Measurements from ENCODE around the gene GPC1. TPM values are rescaled to one million over a fixed set of nuclear protein-coding genes. Genes with fewer than 3 reads are reported as not detected.

Gene GPC1
- total and polyA plus RNA-seq, 10 of the 15 experiments (the other 5 are each of a cell fraction or from before 2014, with no cell fraction given): 0.06 to 0.77 (median 0.23) TPM; not detected in 3

- H3K4me2 ChIP-seq (ENCODE audit: control insufficient read depth, insufficient read depth): no peak overlapping the region
- no peaks in the 10 kb centered on the region for H3K4me1 ChIP-seq (ENCODE audit: control insufficient read depth, insufficient read depth, low read length)
- BruUV-seq (replicated peaks): no TSS peak
- H4K20me1 ChIP-seq (ENCODE audit: control insufficient read depth, insufficient read depth): 0 out of 2 replicates have a peak, but pooled peaks cover 2% of the 10 kb centered on the region
- H2AFZ ChIP-seq (ENCODE audit: control insufficient read depth, low read depth, low read length): no peak overlapping the region
- no peak for TF ChIP-seq IRF5 (IDR thresholded peaks at IDR 0.05; ENCODE audit: borderline replicate concordance)
- ChIA-PET RAD21 (ENCODE audit: unreplicated experiment) (no interaction called here), POLR2A (no interaction called here), SMC1A (ENCODE audit: uncharacterized antibody, unreplicated experiment) (no interaction called here), CTCF (no interaction called here)
- H3K27ac ChIP-seq (ENCODE audit: control insufficient read depth, insufficient read depth): no peak overlapping the region
- no peak for DNase-seq (ENCODE audit: low read depth, low spot score)
- 31% methylated on average over 27 of the region's 27 CpGs for WGBS (ENCODE audit: insufficient coverage, insufficient replicate concordance, low lambda C conversion rate, missing lambda C conversion rate)
- H3K27me3 ChIP-seq (replicated peaks in 1 of 2; ENCODE audit: control insufficient read depth in 2 of 2, insufficient read depth in 2 of 2, low read length in 1 of 2): peaks cover 7 to 13% of the 10 kb centered on the region in 2 experiments
- ATAC-seq: no peak
- H3K9ac ChIP-seq (ENCODE audit: control insufficient read depth, insufficient read depth, low read length): no peak overlapping the region
- intact Hi-C loops (cut with micrococcal nuclease; ENCODE audit: unreplicated experiment): no loop called here
- H3K9me3 ChIP-seq (replicated peaks; ENCODE audit: control insufficient read depth, insufficient read depth, low read length): no peaks in the 10 kb centered on the region
- in situ Hi-C loops (cut with MboI): loop anchor here (10.0 kb wide), 1 partner anchor 377 kb away; no protein-coding TSS in a partner anchor
- H3K79me2 ChIP-seq (ENCODE audit: control insufficient read depth, insufficient read depth, low read length): no peaks in the 10 kb centered on the region
- no peak for FAIRE-seq
- no peaks in the 10 kb centered on the region for H3K36me3 ChIP-seq (ENCODE audit: control insufficient read depth in 2 of 2, insufficient read depth in 2 of 2, low read length in 1 of 2)
- H3K4me3 ChIP-seq: no peak overlapping the region
Measured at GRCh38 chr2:240441326-240441992, 6.0 kb downstream of the GPC1 start.

- no peaks in the 10 kb centered on the region for H3K36me3 ChIP-seq (ENCODE audit: control insufficient read depth in 2 of 2, insufficient read depth in 2 of 2, low read length in 1 of 2)
- no peak for FAIRE-seq
- H3K4me2 ChIP-seq (ENCODE audit: control insufficient read depth, insufficient read depth): no peak overlapping the region
- no peak for TF ChIP-seq RELA (IDR thresholded peaks at IDR 0.05; ENCODE audit: borderline replicate concordance, partially characterized antibody)
- DNase-seq (ENCODE audit: low read depth, low spot score): no peak
- no TSS peak for BruUV-seq (replicated peaks)
- no peak for ATAC-seq
- H2AFZ ChIP-seq (ENCODE audit: control insufficient read depth, low read depth, low read length): no peak overlapping the region
- in situ Hi-C loops (cut with MboI) (loop anchor here (10.0 kb wide), 1 partner anchor 377 kb away; no protein-coding TSS in a partner anchor), intact Hi-C loops (cut with micrococcal nuclease; ENCODE audit: unreplicated experiment) (no loop called here)
- H3K27me3 ChIP-seq (replicated peaks in 1 of 2; ENCODE audit: control insufficient read depth in 2 of 2, insufficient read depth in 2 of 2, low read length in 1 of 2): peaks cover 5 to 7% of the 10 kb centered on the region in 2 experiments
- H3K27ac ChIP-seq (ENCODE audit: control insufficient read depth, insufficient read depth): no peak overlapping the region
- ChIA-PET CTCF (no interaction called here), SMC1A (ENCODE audit: uncharacterized antibody, unreplicated experiment) (no interaction called here), POLR2A (no interaction called here), RAD21 (ENCODE audit: unreplicated experiment) (no interaction called here)
- H3K79me2 ChIP-seq (ENCODE audit: control insufficient read depth, insufficient read depth, low read length): no peaks in the 10 kb centered on the region
- 0 out of 2 replicates have a peak, but pooled peaks cover 2% of the 10 kb centered on the region for H4K20me1 ChIP-seq (ENCODE audit: control insufficient read depth, insufficient read depth)
- no peak overlapping the region for H3K4me3 ChIP-seq
- no peaks in the 10 kb centered on the region for H3K9me3 ChIP-seq (replicated peaks; ENCODE audit: control insufficient read depth, insufficient read depth, low read length)
- no peaks in the 10 kb centered on the region for H3K4me1 ChIP-seq (ENCODE audit: control insufficient read depth, insufficient read depth, low read length)
- H3K9ac ChIP-seq (ENCODE audit: control insufficient read depth, insufficient read depth, low read length): no peak overlapping the region
- WGBS (ENCODE audit: insufficient coverage, insufficient replicate concordance, low lambda C conversion rate, missing lambda C conversion rate): 38% methylated on average over 14 of the region's 17 CpGs
Measured at GRCh38 chr2:240441993-240442411, 6.5 kb downstream of the GPC1 start.
